ENCODE data around the gene ESAM. TPM values are rescaled to one million over a fixed set of nuclear protein-coding genes. Genes with fewer than 3 reads are reported as not detected.

The ESAM gene
- total and polyA plus RNA-seq, 2 experiments from 2014 or later, result 0.32 TPM; not detected in 1

DNA sequence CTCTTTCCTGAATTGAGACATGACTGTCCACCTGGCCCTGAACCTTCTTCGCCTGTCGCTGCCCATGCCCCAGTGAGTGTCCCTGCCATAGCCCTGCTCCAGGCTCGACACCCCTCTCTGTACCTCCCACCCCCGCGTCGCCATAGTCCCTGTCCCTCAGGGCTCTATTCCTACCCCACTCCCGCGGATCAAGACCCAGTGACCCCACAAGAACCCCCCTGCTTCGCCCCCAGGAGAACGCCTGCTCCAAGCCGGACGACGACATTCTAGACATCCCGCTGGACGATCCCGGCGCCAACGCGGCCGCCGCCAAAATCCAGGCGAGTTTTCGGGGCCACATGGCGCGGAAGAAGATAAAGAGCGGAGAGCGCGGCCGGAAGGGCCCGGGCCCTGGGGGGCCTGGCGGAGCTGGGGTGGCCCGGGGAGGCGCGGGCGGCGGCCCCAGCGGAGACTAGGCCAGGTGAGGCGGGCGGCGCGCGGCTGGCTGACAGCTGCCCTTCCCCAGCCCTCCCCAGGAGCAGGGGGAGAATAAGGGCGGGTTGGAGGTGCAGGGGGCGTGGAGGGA lies 16.7 kb downstream of the ESAM start:
- H3K4me2 ChIP-seq, result peak overlapping the region; percentile 85
- H3K36me3 ChIP-seq (ENCODE audit: insufficient read depth), result no peaks in the 10 kb centered on the region
- Mint-ChIP-seq H3K4me3 (peak overlapping the region; percentile 84), H3K27me3 (ENCODE audit: insufficient read depth, low read depth, poor library complexity) (peaks cover 99% of the 10 kb centered on the region), H3K36me3 (ENCODE audit: low read depth) (no peaks in the 10 kb centered on the region; the same call in 2 of the 3 replicates), H3K4me1 (peaks cover 23% of the 10 kb centered on the region), H3K9me3 (no peaks in the 10 kb centered on the region), H3K27ac (no peak overlapping the region)
- H3K79me2 ChIP-seq (replicated peaks; ENCODE audit: insufficient read depth), result no peaks in the 10 kb centered on the region
- DNase-seq (ENCODE audit: low spot score) (no peak), ATAC-seq (no peak)
- TF ChIP-seq EZH2 (IDR thresholded peaks at IDR 0.05; ENCODE audit: low read depth, unreplicated experiment) (peak; percentile 81), EZH2phosphoT487 (IDR thresholded peaks at IDR 0.05; ENCODE audit: unreplicated experiment) (peak; percentile 87), ZNF331 (CRISPR knock-in tag; IDR thresholded peaks at IDR 0.05; ENCODE audit: low read depth) (no peak)
- peaks cover 38% of the 10 kb centered on the region for H3K4me1 ChIP-seq (ENCODE audit: insufficient read depth)
- no peaks in the 10 kb centered on the region for H3K9me2 ChIP-seq (ENCODE audit: insufficient read depth)
- H2AFZ ChIP-seq, result peak overlapping the region; percentile 93; the same call in 1 of the 2 replicates
- H3F3A ChIP-seq (replicated peaks; ENCODE audit: low read depth), result no peaks in the 10 kb centered on the region; the same call in 1 of the 2 replicates
- H3K4me3 ChIP-seq, result peak overlapping the region; percentile 90
- H4K20me1 ChIP-seq (replicated peaks; ENCODE audit: insufficient read depth), result peaks cover 39% of the 10 kb centered on the region
- no peak overlapping the region for H3K27ac ChIP-seq (ENCODE audit: low read depth)
- peaks cover 99% of the 10 kb centered on the region for H3K27me3 ChIP-seq (ENCODE audit: insufficient read depth)

DNA sequence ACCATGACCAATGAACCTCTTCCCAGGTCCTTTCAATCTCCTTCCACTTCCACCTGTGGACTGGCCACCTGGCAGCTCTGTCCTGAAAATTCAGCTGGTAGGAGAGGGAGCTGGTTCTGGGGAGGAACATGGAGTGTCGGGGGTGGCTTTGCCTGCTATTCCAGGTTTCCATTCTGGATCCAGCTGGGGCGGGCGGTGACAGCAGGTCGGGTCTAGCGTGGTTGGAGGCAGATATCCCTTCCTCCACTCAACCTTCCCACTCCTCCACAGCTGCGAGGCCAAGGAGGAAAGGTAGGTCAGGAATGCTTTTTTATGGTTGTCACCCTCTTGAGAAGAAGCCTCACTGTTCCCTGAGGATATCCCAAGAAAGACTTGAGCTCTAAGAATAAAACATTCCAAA lies 19.0 kb downstream of the ESAM start:
- Histone ChIP-seq H2AFZ (no peak overlapping the region), H3K4me1 (ENCODE audit: insufficient read depth) (peaks cover 47% of the 10 kb centered on the region), H3K27me3 (ENCODE audit: insufficient read depth) (peaks cover 98% of the 10 kb centered on the region), H3F3A (replicated peaks; ENCODE audit: low read depth) (no peaks in the 10 kb centered on the region; the same call in 1 of the 2 replicates), H3K79me2 (replicated peaks; ENCODE audit: insufficient read depth) (no peaks in the 10 kb centered on the region), H3K4me3 (no peak overlapping the region), H3K36me3 (ENCODE audit: insufficient read depth) (no peaks in the 10 kb centered on the region), H3K4me2 (no peak overlapping the region), H3K9me2 (ENCODE audit: insufficient read depth) (no peaks in the 10 kb centered on the region), H3K27ac (ENCODE audit: low read depth) (no peak overlapping the region), H4K20me1 (replicated peaks; ENCODE audit: insufficient read depth) (peaks cover 29% of the 10 kb centered on the region)
- H3K27me3 Mint-ChIP-seq (ENCODE audit: insufficient read depth, low read depth, poor library complexity), result peaks cover 99% of the 10 kb centered on the region
- H3K4me1 Mint-ChIP-seq, result peaks cover 29% of the 10 kb centered on the region
- ATAC-seq (no peak), DNase-seq (ENCODE audit: low spot score) (no peak)
- no peak overlapping the region for H3K4me3 Mint-ChIP-seq
- TF ChIP-seq, protein P1, sequence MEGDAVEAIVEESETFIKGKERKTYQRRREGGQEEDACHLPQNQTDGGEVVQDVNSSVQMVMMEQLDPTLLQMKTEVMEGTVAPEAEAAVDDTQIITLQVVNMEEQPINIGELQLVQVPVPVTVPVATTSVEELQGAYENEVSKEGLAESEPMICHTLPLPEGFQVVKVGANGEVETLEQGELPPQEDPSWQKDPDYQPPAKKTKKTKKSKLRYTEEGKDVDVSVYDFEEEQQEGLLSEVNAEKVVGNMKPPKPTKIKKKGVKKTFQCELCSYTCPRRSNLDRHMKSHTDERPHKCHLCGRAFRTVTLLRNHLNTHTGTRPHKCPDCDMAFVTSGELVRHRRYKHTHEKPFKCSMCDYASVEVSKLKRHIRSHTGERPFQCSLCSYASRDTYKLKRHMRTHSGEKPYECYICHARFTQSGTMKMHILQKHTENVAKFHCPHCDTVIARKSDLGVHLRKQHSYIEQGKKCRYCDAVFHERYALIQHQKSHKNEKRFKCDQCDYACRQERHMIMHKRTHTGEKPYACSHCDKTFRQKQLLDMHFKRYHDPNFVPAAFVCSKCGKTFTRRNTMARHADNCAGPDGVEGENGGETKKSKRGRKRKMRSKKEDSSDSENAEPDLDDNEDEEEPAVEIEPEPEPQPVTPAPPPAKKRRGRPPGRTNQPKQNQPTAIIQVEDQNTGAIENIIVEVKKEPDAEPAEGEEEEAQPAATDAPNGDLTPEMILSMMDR (conservative IDR thresholded peaks at IDR 0.05; ENCODE audit: low read depth in 2 of 2), result no peak
- peak; percentile 73 for TF ChIP-seq EZH2 (IDR thresholded peaks at IDR 0.05; ENCODE audit: low read depth, unreplicated experiment)
- H3K9me3 Mint-ChIP-seq, result no peaks in the 10 kb centered on the region
- no peaks in the 10 kb centered on the region; the same call in 1 of the 3 replicates for H3K36me3 Mint-ChIP-seq (ENCODE audit: low read depth)
- H3K27ac Mint-ChIP-seq, result no peak overlapping the region

DNA sequence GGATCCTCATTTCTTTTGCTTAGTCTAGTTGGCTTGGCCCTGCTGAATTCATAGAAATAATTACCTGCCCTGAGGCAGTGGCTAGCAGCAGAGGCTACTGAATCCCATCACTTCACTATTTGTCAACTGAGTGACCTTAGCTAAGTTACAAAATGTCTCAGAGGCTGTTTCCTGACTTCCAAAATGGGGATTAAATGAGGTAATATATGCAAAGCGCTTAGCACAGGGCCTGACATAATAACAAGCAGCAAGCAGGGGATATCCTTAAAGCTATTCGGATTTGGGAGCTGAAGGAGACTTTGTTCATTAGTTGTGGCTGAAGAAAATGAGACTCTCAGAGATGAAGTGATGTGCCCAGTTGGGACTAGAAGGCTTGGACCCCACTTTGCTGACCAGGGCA lies 19.5 kb downstream of the ESAM start:
- Histone ChIP-seq H3K36me3 (ENCODE audit: insufficient read depth) (no peaks in the 10 kb centered on the region), H4K20me1 (replicated peaks; ENCODE audit: insufficient read depth) (peaks cover 24% of the 10 kb centered on the region), H3K4me2 (no peak overlapping the region), H3K9me2 (ENCODE audit: insufficient read depth) (no peaks in the 10 kb centered on the region), H3K79me2 (replicated peaks; ENCODE audit: insufficient read depth) (no peaks in the 10 kb centered on the region), H3K27me3 (ENCODE audit: insufficient read depth) (peaks cover 98% of the 10 kb centered on the region), H3K4me3 (no peak overlapping the region), H2AFZ (no peak overlapping the region), H3K27ac (ENCODE audit: low read depth) (no peak overlapping the region), H3K4me1 (ENCODE audit: insufficient read depth) (peaks cover 43% of the 10 kb centered on the region), H3F3A (replicated peaks; ENCODE audit: low read depth) (no peaks in the 10 kb centered on the region; the same call in 1 of the 2 replicates)
- DNase-seq (ENCODE audit: low spot score) (no peak), ATAC-seq (no peak)
- peaks cover 99% of the 10 kb centered on the region for H3K27me3 Mint-ChIP-seq (ENCODE audit: insufficient read depth, low read depth, poor library complexity)
- H3K4me3 Mint-ChIP-seq, result no peak overlapping the region
- H3K9me3 Mint-ChIP-seq, result no peaks in the 10 kb centered on the region
- no peak overlapping the region for H3K27ac Mint-ChIP-seq
- H3K4me1 Mint-ChIP-seq, result peaks cover 24% of the 10 kb centered on the region
- no peaks in the 10 kb centered on the region; the same call in 1 of the 3 replicates for H3K36me3 Mint-ChIP-seq (ENCODE audit: low read depth)
- TF ChIP-seq JUNB (IDR thresholded peaks at IDR 0.05; ENCODE audit: unreplicated experiment), result no peak
- no peak for TF ChIP-seq STAT1 (IDR thresholded peaks at IDR 0.05; ENCODE audit: unreplicated experiment)
- TF ChIP-seq, protein P2, sequence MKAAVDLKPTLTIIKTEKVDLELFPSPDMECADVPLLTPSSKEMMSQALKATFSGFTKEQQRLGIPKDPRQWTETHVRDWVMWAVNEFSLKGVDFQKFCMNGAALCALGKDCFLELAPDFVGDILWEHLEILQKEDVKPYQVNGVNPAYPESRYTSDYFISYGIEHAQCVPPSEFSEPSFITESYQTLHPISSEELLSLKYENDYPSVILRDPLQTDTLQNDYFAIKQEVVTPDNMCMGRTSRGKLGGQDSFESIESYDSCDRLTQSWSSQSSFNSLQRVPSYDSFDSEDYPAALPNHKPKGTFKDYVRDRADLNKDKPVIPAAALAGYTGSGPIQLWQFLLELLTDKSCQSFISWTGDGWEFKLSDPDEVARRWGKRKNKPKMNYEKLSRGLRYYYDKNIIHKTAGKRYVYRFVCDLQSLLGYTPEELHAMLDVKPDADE (IDR thresholded peaks at IDR 0.05), result no peak
- no peak for TF ChIP-seq POLR2AphosphoS5 (IDR thresholded peaks at IDR 0.05; ENCODE audit: low read depth)
- TF ChIP-seq CREB1 (CRISPR knock-in tag; IDR thresholded peaks at IDR 0.05; ENCODE audit: low read depth), result no peak
- no peak for TF ChIP-seq EZH2phosphoT487 (IDR thresholded peaks at IDR 0.05; ENCODE audit: unreplicated experiment)
- no peak for TF ChIP-seq NANOG (IDR thresholded peaks at IDR 0.05; ENCODE audit: borderline replicate concordance)
- TF ChIP-seq ZNF331 (CRISPR knock-in tag; IDR thresholded peaks at IDR 0.05; ENCODE audit: low read depth), result no peak
- TF ChIP-seq, protein P1 (conservative IDR thresholded peaks at IDR 0.05; ENCODE audit: low read depth in 2 of 2), result no peak
- no peak for TF ChIP-seq EZH2 (IDR thresholded peaks at IDR 0.05; ENCODE audit: low read depth, unreplicated experiment)

All from GM23338 (cell line).